ENCODE measurements around the gene NKAPL.

NKAPL gene

GRCh38 chr6:28239636-28240035 lies 19.5 kb upstream of the NKAPL start:
- Histone ChIP-seq H3K36me3 (peaks cover 11 to 12% (median 12%) of the 10 kb centered on the region in 3 donors), H3K4me1 (no peaks in the 10 kb centered on the region), H3K4me3 (no peak overlapping the region), H3K27ac (no peak overlapping the region), H3K27me3 (no peaks in the 10 kb centered on the region), H3K9me3 (no peaks in the 10 kb centered on the region)
- TF ChIP-seq, protein P1, sequence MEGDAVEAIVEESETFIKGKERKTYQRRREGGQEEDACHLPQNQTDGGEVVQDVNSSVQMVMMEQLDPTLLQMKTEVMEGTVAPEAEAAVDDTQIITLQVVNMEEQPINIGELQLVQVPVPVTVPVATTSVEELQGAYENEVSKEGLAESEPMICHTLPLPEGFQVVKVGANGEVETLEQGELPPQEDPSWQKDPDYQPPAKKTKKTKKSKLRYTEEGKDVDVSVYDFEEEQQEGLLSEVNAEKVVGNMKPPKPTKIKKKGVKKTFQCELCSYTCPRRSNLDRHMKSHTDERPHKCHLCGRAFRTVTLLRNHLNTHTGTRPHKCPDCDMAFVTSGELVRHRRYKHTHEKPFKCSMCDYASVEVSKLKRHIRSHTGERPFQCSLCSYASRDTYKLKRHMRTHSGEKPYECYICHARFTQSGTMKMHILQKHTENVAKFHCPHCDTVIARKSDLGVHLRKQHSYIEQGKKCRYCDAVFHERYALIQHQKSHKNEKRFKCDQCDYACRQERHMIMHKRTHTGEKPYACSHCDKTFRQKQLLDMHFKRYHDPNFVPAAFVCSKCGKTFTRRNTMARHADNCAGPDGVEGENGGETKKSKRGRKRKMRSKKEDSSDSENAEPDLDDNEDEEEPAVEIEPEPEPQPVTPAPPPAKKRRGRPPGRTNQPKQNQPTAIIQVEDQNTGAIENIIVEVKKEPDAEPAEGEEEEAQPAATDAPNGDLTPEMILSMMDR (IDR thresholded peaks at IDR 0.05), result no peak
- intact Hi-C loops (cut with DNase I; ENCODE audit: low total_unique reads), result no loop called here
- DNase-seq, result no peak

GRCh38 chr6:28240471-28240870 lies 18.6 kb upstream of the NKAPL start:
- Histone ChIP-seq H3K27ac (no peak overlapping the region), H3K4me3 (no peak overlapping the region), H3K4me1 (no peaks in the 10 kb centered on the region), H3K36me3 (peaks cover 19 to 21% (median 19%) of the 10 kb centered on the region in 3 donors), H3K9me3 (no peaks in the 10 kb centered on the region), H3K27me3 (no peaks in the 10 kb centered on the region)
- TF ChIP-seq, protein P1 (IDR thresholded peaks at IDR 0.05), result no peak
- intact Hi-C loops (cut with DNase I; ENCODE audit: low total_unique reads), result no loop called here
- no peak for DNase-seq

DNA sequence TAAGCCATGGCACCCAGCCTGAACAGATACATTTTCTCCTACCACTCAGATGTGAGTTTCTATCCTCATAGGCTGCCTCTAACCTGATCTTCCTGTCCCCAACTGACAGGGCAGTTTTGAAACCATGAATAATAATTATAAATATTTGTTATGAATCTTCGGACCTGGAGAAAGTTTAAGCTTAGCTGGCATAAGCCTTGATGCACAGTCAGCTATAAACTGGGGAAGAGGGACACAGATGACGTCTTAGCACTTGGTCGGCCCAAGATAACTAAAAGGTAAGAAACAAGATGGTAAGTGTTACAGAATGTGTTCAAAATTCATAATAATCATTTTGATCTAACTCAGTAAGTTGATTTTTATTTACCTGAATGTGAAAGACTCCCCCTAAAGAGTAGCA lies 15.2 kb upstream of the NKAPL start:
- Histone ChIP-seq H3K4me3 (no peak overlapping the region), H3K27ac (no peak overlapping the region), H3K36me3 (peaks cover 34 to 54% (median 40%) of the 10 kb centered on the region in 3 donors), H3K4me1 (no peaks in the 10 kb centered on the region), H3K9me3 (no peaks in the 10 kb centered on the region), H3K27me3 (no peaks in the 10 kb centered on the region)
- TF ChIP-seq, protein P1 (IDR thresholded peaks at IDR 0.05), result no peak
- no peak for DNase-seq
- intact Hi-C loops (cut with DNase I; ENCODE audit: low total_unique reads), result no loop called here

DNA sequence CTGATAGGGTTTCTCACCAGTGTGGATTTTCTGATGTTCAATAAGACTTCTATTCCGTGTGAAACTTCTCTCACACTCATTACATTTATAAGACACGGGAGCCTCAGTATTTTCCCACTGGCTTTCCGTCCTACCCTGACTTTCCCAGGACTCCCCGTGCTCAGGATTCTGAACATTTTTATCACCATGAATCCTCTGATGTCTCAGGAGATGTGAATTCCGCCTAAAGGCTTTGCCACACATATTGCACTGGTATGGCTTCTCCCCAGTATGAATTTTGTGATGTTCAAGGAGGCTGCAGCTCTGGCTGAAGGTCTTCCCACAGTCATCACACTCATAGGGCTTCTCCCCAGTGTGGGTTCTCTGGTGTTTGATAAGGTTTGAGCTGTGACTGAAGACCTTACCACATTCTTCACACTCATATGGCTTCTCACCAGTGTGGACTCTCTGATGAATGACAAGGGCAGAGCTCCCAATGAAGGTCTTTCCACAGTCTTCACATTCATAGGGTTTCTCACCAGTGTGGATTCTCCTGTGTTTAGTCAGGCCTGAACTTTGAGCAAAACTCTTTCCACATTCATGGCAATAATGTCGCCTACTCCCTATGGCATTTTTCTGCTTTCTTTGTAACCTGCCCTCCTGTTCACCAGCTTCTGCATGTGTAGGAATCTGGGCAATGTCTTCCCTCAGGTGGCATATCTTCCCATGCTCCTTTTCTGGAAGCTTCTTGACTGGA lies 13.7 kb upstream of the NKAPL start:
- intact Hi-C loops (cut with DNase I; ENCODE audit: low total_unique reads), result no loop called here
- Histone ChIP-seq H3K4me3 (no peak overlapping the region), H3K36me3 (peaks cover 34 to 57% (median 42%) of the 10 kb centered on the region in 3 donors), H3K27me3 (no peaks in the 10 kb centered on the region), H3K9me3 (no peaks in the 10 kb centered on the region), H3K4me1 (peaks cover 0 to 7% (median 0%) of the 10 kb centered on the region in 4 donors), H3K27ac (no peak overlapping the region)
- TF ChIP-seq, protein P1 (IDR thresholded peaks at IDR 0.05), result no peak
- no peak for DNase-seq

DNA sequence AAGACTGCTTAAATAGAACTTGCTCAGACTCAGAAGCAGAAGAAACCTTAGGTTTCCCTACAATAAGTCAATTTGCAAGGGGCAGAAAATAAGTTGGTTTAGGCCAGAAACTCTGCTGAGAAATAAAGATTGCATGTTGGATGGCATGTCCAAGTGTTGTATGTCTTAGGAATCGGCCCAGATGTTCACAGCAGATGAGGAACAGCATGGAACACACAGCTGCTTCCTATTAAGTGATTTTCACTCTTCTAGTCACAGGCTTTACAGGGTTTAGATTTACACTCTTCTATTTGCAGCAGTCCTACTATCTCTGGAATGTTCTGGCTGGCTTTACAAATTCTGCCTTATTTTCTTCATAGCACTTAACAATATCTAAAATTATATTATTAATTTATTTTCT lies 10.2 kb upstream of the NKAPL start:
- H3K27me3 ChIP-seq, result no peaks in the 10 kb centered on the region
- H3K4me3 ChIP-seq, result no peak overlapping the region
- peaks cover 0 to 24% (median 16%) of the 10 kb centered on the region in 4 donors for H3K4me1 ChIP-seq
- TF ChIP-seq, protein P1 (IDR thresholded peaks at IDR 0.05), result no peak
- peaks cover 34 to 52% (median 37%) of the 10 kb centered on the region in 3 donors for H3K36me3 ChIP-seq
- intact Hi-C loops (cut with DNase I; ENCODE audit: low total_unique reads), result no loop called here
- no peak for DNase-seq
- H3K9me3 ChIP-seq, result no peaks in the 10 kb centered on the region
- H3K27ac ChIP-seq, result no peak overlapping the region
